NCI-H748 (cell line): ENCODE data around the gene MGAT1.

Experiments
- DNase-seq: peaks from one replicate; lab custom pipeline; 2025; ENCODE audit not compliant: unreplicated experiment; lab: John Stamatoyannopoulos, UW

Gene MGAT1

DNA sequence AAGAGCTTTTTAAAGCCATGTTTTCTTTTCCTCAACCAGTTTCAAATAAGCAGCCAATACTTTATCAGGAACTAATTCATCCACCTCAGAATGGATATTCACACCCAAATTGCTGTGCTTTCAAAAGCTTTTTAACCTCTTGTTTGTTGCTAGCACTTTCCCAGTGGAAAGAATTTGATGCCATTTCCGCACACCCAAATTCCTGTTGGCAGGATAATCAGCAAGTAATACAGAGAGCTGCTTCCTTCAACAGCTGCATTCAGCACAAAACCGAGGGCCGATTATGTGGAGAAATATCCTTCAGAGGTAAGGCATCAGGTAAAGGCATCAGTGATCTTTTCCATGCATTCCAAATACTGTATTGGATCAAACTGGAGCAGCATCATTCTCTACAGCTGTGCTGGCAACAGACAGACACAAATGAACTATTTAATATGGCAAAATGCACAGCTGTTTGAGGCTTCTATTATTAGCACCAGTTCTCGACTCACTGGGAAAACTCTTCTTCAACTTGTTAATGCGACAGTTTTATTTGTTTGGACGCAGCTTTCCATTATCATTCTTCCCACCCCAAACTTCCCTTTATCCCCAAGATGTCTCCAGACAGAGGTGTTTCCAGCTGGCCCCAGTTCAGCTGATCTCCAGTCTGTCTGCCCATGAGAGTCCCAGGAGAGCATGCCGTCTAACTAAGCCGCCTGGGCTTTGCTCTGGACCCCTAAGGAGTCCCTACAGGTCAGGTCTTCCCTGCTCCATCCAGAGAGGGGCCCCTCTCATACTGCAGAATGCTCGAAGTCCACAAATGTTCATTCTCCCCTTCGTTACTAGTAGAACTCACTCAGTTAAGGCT lies 22.2 kb upstream of the MGAT1 start:
- DNase-seq, result no peak

- no peak for DNase-seq
Observed at GRCh38 chr5:180823940-180824629, 21.5 kb upstream of the MGAT1 start.

DNA sequence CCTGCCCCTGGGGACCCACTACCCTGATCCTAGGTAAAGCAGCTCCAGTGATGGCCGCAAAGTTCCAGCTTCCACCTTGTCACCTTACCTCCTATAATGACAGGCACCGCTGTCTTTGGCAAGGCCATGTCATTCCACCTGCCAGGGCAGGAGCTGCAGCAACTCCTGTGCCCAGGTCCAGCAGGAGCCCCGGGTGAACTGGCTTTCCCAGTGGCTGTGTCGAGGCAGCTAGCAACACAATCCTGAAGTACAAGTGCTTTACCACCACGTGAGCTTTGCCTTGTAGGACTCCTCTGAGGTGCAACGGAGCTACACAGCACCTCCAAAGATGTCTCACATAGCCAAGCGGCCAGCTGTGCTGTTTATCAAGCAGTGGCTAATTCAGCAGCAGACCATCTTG lies 20.7 kb upstream of the MGAT1 start:
- no peak for DNase-seq

GRCh38 chr5:180821538-180821937 lies 18.9 kb upstream of the MGAT1 start:
- DNase-seq, result no peak

DNA sequence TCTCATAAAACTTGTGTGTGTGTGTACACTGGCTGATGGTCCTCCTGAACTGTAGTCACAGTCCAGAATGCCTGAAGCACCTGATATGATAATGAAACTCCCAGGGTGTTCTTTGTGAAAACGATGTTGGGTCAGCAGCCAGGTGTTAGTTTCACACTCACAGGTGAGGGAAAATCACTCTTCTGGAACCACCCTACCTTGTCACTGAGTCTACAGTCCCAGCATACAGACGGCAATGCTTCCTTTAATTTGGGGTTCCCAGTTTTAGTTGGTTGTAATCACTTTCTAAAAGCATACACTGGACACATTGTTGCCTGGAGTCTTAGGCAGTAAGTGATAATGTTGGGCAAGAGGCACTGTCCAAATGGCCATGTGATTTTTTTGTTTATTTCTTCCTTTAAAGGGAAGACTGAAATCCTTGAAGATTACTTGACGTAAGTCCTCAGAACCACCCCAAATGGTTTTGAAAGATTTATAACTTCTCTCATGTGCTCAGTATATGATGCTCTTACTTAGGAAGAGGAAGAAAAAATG lies 18.2 kb upstream of the MGAT1 start:
- DNase-seq, result peak; percentile 57

DNA sequence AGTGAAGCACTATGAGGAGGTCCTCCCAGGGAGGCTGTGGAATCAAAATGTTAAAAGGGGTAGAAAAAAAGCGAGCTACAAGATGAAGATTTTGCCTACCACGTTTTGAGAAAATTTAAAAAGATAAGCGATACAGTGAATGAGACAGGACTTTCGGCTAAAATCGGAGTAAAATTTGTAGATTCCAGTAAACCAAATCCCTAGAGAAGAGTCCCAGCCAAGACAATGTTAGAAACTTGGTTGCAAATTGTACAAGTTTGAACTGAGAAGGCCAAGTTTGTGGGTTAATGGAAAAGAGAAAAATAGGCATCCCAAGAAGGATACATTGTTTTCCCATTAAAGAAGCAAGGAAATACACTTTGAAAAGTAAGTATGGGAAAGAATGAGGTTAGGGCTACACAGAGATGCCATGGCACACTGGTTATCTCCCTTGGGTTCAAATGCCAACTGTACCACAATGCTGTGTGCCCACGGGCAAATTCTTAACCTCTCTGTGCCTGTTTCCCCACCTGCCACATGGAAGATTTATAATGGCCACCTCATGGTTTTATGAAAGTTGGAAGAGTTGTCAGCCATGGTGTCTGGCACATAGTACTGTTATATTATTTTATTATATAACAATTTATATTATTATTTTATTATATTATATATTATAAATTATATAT lies 16.2 kb upstream of the MGAT1 start:
- DNase-seq, result no peak

GRCh38 chr5:180817893-180818674 lies 15.5 kb upstream of the MGAT1 start:
- no peak for DNase-seq

- DNase-seq, result peak; percentile 39
Observed at GRCh38 chr5:180816608-180817534, 14.3 kb upstream of the MGAT1 start.

- DNase-seq, result no peak
Observed at GRCh38 chr5:180815293-180815917, 12.8 kb upstream of the MGAT1 start.

- peak; percentile 20 for DNase-seq
Observed at GRCh38 chr5:180813420-180813819, 10.8 kb upstream of the MGAT1 start.

GRCh38 chr5:180811623-180812124 lies 9.1 kb upstream of the MGAT1 start:
- no peak for DNase-seq

DNA sequence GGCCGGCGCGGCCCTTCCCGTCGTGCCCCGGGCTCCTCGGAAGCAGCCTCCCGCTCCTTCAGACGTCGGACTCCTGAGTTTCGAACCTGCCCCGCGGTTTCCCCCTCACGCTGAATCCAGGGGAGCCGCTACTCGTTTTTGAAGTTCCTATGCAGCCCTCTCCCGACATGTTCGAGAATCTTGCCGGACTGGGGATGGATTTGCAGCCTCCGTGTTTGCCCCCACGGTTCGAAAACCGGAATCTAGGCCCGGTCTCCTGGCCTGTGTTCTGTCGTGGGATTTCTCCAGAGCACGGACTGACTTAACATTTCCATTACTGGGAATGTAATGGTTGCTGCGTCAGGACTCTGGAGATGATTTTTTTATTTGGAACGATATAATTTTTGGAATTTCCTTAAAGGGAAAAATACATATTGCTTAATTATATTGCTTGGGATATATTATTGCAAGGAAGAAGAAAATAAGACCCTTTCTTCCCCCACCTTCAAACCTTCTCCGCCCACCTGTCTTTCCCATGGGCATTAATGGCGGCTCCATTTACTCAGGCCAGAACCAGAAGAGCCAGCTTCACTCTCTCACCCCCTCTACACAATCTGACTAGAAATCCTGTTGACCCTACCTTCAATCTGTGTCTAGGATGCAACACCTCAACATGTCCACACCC lies 8.5 kb upstream of the MGAT1 start:
- DNase-seq, result no peak

GRCh38 chr5:180810210-180810958 lies 7.8 kb upstream of the MGAT1 start:
- DNase-seq, result peak; percentile 92

GRCh38 chr5:180809403-180810209 lies 7.0 kb upstream of the MGAT1 start:
- peak; percentile 85 for DNase-seq

GRCh38 chr5:180808461-180809000 lies 5.9 kb upstream of the MGAT1 start:
- DNase-seq, result peak; percentile 14

DNA sequence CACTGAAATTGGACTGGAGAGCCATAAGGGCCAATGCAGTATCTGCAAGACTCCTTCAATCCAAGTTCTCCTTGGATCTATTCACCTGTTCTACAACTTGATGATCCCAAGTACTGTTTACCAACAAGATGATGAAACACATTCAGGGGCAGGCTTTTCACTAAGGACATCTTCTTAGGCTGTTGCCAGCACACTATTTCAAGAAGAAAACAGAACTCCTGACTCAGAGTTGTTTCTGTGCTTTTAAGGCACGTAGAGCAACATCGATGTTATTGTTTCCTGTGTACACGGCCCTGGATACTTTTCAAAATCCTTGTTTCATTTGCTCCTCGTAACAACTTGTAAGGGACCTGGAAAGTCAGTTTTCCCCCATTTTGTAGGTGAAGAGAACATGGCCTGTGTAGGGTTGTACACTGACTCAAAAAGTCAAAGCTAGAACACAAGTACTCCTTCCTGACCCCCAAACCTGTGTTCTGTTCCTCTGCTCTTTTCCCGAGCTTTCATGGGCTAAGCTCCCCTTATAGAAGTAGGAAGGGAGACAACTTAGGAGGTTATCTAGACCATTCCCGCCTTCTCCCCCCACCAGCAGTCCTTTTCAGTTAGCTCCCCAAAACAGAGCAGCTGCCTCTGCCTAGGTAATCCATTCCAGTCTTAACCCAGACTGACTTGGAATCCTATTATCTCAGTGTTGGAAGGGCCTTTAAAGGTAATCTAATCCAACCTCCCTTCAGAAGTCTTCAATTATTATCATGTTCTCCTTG lies 5.2 kb upstream of the MGAT1 start:
- no peak for DNase-seq
